NCI-H1092 treated with DMSO at 0.1 percent for 48 hours (cell line): ENCODE results near the gene MAN1A2.
A peak's percentile ranks its signal among the peaks of the same experiment; 100 is the strongest.
"Not testable (repeated sequence)": the region's sequence is repeated elsewhere in the genome, so short reads cannot be mapped to it uniquely, and the experiment has no call there.

Experiments
- DNase-seq: peaks from one replicate; lab custom pipeline; 2025; lab: John Stamatoyannopoulos, UW

The MAN1A2 gene

DNA sequence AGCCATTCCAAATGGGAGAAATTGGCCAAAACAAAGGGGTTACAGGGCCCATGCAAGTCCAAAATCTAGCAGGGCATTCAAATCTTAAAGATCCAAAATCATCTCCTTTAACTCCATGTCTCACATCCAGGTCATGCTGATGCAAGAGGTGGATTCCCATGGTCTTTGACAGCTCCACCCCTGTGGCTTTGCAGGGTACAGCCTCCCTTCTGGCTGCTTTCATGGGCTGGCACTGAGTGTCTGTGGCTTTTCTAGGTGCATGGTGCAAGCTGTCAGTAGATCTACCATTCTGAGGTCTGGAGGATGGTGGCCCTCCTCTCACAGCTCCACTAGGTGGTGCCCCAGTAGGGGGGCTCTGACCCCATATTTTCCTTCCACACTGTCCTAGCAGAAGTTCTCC is 191.2 kb downstream of the MAN1A2 start:
- DNase-seq: not testable (repeated sequence)

- no peak for DNase-seq
These were observed 191.9 kb downstream of the MAN1A2 start for GRCh38 chr1:117559139-117559538.

DNA sequence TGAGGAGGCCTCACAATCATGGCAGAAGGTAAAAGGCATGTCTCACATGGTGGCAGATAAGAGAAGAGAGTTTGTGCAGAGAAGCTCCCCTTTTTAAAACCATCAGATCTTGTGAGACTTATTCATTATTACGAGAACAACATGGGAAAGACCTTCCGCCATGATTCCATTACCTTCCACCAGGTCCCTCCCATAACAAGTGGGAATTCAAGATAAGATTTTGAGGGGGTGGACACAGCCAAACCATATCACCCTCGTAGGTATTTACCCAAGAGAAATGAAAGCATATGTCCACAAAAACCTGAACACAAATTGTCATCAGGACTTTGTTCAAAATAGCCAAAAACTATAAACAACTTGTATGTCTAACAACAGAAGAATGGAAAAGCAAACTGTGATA is 192.7 kb downstream of the MAN1A2 start:
- no peak for DNase-seq

DNA sequence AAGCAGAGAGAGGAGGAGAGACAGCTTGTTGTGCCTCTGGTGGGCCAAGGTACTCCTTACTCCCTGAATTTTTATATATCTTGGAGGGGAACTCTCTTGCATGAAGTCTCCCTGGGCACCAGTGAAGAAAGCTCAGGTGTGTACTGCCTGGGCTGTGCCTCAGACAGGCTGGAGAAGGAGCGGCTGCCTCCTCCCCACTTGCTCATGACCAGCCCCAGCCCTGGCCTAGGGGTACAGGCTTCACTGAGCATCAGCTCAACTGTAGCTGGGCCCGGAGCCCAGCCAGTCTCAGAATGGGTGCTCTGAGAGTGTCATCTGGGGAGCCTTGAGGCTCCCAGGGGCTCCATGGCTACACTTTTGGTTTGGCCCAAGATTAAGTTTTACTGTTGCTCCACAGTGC is 193.8 kb downstream of the MAN1A2 start:
- DNase-seq: no peak

- DNase-seq: no peak
These were observed 194.3 kb downstream of the MAN1A2 start for GRCh38 chr1:117561551-117561950.

DNA sequence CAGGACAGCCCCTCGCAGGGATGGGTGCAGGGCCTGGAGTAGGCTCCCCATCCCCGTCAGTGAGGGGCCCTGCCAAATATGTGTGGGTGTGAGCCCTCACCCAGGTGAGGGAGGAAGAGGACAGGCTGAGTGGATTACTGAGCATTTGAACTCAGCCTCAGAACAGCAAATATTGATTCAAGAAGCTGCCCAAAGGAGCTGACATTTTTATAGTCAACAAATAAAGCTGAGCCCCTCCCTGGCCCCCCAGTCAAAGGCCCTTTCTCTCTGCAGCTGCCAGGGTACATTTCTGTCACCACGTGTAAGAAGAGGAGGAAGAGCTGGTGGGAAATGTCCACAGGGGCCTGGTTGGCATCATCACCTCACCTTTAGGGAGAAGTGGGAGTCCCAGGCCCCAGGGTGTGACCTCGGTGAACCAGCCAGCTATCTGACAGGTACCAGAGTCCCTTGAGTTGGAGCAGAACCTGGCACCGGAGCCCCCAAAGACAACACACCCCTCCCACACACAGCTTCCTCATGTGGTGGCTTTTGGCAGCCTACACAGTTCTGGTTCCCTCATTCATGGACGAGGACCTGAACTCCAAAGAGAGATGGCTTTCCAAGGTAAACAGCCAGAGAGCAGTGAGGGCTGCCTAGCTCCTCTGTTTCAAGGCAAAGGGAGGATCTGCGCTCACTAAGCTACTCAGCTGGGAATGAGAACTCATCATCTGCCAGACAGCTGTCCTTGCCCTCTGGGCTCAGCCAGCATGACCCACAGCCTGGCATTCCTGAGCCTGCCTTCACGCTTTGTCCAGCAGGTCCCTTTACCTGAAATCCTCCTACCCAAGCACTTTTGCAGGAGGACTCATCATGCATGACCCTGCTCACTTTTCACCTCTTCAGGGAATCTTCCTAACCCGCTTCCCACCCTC is 195.6 kb downstream of the MAN1A2 start:
- peak; percentile 73 for DNase-seq

DNA sequence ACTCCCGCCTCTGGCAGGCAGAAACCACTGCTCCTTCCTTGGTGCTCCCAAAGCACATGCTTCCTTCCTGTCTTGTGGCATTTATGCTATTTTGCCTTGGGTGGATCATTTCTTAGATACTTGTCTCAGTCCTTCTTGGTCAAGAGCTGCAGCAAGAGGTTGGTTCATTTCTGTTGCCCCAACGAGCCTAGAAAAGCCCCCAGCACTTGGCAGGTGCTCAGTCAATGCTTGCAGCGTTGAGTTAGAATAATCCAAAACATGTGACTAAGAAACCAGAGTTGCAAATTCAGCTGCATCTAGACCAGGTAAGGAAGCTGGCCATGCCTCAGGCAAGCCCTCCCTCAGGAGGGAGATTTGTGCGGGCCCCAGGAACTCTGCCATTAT is 196.2 kb downstream of the MAN1A2 start:
- no peak for DNase-seq

DNA sequence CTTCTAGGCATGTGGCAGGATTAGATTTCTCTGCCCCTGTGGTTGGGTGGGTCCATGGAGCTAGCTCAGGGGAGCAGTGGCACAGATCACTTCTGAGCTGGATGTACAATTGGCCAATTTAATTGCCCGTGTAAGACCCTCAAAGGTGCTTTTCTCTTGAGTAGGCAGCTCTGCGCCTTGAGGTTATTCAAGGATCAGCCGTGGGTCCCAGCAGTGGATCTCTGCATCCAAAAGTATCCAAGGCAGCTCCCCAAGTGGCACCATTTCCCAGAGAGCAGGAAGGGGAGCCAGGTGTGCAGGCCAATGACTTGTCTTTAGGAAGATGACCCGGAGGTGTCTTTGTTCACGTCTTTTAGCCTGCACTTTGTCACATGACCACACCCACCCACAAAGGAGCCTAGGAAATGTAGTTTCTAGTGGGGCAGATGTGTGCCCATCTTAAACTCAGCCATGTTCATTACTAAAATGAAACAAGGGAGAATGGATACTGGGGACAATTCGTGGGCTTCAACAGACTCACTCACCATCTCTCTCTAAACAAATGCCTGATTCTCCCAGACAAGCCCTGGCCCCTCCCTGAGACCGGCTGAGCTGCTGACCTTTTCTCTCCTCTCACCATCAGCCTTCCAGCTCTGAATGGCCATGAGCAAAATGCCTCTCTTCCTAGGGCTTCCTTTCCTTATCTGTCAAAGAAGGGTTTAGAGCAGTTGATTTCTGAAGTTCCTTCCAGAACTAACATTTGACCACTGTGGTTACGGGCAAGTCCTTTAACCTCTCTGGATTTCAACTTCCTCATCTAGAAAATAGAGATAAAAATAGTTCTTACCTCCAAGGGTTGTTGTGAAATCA is 197.2 kb downstream of the MAN1A2 start:
- DNase-seq: no peak

GRCh38 chr1:117565076-117565556 is 197.9 kb downstream of the MAN1A2 start:
- DNase-seq: no peak

DNA sequence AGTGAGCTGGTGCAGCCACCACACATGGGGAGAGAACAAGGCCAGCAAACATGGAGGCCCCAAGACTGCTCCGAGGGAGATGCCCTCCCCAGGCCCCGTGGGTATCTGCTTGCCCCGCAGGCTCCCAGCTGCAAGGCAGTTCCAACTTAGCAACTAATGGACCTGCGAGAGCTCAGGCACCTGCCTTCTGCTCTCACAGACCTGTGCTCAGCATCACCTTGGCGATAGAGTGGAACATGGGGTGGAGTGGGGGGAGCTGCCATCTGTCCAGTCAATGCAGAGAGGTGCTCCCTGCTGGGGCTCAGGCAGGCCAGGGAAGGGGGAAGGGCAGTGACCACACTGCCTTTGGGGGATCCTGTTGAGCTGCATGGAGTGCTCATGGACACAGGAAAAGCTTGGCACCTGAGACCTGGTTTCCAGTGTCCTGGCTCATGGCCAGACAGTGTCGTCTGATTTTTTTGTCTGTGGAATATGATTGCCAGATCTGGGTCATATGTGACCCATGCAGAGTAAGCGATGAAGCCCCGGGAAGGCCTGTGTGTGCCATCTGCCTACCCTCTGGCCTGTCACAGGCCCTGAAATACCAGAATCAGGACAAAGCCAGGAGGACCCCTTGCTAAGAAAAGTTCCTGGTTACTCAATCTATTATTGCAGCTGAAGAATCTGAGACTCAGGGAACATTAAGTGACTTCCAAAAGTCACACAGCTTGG is 198.7 kb downstream of the MAN1A2 start:
- DNase-seq: peak; percentile 49

GRCh38 chr1:117566556-117566955 is 199.3 kb downstream of the MAN1A2 start:
- DNase-seq: no peak

- no peak for DNase-seq
These were observed 200.2 kb downstream of the MAN1A2 start for GRCh38 chr1:117567435-117567834.

DNA sequence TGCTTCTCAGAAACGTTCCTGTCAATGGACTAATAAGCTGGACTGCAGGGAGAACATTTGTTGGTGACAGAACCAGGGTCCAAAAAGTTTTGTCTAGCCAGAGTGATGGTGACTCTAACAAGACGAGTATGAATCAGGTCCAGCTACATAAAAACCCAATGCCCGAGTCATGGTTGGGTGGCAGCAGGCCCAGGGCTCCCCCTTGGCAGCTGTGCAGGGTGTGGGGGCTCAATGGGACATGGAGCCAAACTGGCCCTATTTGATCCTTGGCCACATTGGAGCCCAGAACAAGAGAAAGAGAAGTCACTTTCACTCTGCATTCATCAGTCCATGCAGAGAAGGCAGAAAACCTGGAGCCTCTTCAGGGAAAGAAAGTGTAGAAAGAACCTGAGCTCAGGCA is 200.7 kb downstream of the MAN1A2 start:
- DNase-seq: no peak

DNA sequence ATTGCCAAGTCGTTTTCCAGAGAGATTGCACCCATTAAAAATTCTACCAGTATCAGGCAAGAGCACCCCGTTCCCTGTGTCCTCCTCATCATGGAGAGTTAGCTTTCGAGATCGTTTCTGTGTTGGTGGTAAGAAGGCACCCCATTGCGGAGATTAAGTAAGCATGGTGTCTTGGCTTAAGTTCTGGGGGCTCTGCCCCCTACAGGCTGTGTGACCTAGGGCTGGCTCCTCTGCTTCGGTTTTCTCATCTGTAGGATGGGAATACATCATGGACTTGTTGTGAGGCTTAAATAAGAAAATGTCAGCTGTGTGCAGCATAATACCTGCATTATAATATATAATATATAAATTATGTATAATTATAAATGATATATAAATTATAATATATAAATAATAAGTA is 201.8 kb downstream of the MAN1A2 start:
- no peak for DNase-seq

DNA sequence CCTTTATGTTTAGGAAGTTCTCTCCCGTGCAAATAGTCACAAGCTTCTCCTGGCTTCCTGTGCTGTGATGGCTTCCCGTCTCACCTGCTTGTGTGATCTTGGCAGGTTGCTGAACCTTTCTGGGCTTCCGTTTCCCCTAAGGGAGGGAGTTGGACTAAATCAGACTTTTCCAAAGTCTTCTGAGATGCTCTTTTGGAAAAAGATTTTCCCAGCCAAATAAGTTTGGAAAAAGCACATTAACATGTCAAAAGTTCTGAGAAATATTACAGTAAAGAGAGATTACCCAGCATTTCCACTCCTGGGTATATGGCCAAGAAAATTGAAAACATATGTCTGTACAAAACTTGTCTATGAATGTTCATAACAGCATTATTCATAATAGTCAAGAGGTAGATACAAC is 202.6 kb downstream of the MAN1A2 start:
- no peak for DNase-seq

- no peak for DNase-seq
These were observed 203.8 kb downstream of the MAN1A2 start for GRCh38 chr1:117570988-117571409.

DNA sequence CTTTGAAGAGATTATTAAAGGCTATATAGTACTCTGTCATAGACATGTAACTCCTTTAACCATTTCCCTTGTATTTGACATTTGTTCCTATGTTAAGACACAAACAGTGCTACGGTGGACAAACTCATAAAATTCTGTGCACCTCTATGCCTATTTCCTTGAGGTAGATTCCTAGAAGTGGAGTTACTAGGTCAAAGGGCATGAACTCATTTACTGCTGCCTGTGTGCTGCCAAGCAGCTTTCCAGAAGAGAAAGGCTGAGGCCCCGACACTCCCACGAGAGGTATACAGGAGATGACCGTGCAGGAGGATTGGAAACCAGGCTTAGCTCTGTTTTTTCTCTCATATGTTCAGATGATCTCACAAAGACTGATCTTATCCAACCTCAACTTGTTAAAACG is 204.2 kb downstream of the MAN1A2 start:
- no peak for DNase-seq

- no peak for DNase-seq
These were observed 205.3 kb downstream of the MAN1A2 start for GRCh38 chr1:117572546-117572945.

DNA sequence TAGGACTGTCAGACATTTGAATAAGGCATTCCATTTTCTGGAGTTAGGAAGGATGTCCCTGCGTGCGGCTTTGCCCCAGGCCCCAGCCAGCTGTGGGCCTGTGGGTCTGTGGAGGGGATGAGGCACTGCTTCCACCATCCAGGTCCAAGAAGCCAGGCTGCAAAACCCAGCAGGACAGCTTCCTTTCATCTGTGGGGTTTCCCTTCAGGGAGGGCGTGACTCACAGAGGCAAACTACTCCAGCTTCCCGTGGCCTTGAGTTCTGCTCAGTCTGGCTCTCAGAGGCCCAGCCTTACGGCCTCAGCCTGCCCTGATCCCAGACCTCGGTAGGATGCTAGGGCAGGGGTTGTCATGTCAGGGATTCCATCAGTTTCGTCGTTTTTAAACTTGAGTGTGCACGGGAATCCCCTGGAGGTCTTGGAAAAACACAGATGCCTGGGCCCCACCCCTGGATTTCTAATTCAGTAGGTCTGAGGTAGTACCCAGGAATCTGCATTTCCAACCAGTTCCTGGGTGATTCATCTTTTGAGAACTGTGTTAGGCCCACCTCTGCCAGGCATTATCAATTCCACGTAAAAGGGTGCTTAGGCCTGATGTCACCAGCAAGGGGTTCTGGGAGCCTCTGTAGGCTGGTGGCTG is 206.3 kb downstream of the MAN1A2 start:
- no peak for DNase-seq

DNA sequence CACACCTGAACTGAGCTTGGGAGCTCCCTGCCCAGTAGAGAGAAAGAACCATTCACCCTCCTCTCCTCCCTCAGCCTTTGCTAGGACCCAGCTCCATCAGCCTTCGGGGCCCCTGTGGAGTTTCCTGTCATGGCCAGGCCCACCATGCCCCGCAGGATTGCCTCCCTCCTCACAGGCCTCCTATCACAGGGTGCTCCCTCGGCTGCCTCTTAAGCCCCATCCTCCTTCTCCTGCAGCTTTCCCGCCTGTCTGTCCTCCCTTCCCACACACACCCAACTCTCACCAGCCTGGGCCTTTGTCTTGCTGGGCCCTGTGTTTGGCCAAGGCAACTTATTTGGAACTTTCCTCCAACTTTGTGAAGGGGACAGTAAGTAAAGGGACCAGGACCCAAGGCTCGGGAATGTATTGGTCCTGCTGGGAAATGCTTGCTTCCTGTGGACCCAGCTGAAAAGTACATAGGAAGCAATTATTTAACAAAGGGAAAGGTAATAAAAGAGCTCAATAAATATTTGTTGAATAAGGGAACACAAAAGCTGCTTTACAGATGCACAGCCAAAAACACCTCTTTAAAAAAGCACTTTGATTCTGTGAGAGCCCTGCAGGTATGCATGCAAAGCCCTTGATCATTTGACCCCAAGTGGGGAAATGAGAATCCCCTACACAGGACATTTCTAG is 207.0 kb downstream of the MAN1A2 start:
- DNase-seq: no peak

DNA sequence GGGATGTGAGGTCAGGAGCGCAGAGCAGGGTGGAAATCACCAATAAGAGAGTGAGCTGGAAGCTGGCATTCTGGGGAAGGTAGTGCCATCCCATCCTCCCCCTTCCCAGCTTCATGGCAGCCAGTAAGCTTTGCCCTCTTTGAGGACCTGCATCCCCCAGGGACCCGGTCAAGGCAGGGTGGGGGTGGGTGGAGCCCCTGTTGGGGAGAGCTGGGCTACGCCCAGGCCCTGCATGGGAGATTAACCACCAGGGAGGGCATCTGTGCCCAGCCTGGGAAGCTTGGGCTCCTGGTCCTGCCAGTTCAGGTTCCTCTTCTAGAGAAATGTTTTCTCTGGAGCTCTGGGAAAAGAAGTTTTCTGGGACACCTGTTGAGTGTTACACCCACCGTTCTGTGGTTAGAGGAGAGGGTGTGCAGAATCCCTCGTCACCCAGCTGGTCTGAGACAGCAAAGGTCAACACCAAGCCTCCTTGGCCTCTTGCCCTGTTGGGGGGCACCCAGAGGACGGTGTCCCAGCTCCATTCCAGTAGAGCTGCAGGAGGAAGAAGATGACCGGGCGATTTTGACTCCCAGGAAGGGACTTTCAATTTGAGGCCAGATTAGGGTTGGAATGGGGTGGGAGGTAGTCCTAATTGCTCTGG is 208.5 kb downstream of the MAN1A2 start:
- no peak for DNase-seq
